Panc1 (cell line): ENCODE results near the gene FIGLA.

Source experiments
- CTCF ChIP-seq: fragments of 450-650 bp; IDR thresholded peaks from 2 replicates; pipeline ENCODE4 v1.5.1; 2017; ENCODE audit warnings: mild to moderate bottlenecking
- POLR2AphosphoS5 ChIP-seq: IDR thresholded peaks from 2 replicates; pipeline ENCODE4 v1.6.1; 2012; ENCODE audit warnings: mild to moderate bottlenecking, low read depth, low read length, moderate library complexity
- REST ChIP-seq, 2 experiments: IDR thresholded peaks; 2 replicates each; pipeline ENCODE4 v1.6.1; 2011 to 2012; ENCODE audit warnings: low read depth in 2 of 2, control low read depth in 1 of 2, low read length in 1 of 2, mild to moderate bottlenecking in 1 of 2, moderate library complexity in 1 of 2; ENCODE audit not compliant: insufficient read depth in 1 of 2

GRCh38 chr2:70831861-70832260 is 41.4 kb upstream of the FIGLA start:
- TF ChIP-seq POLR2AphosphoS5 = no peak
- TF ChIP-seq REST (IDR thresholded peaks at IDR 0.05; ENCODE audit: insufficient read depth in 1 of 2, low read depth in 2 of 2, low read length in 1 of 2) = no peak
- TF ChIP-seq CTCF = no peak
